Islet of Langerhans (tissue), 1 donor: ENCODE results near the gene LMBR1.
A peak's percentile ranks its signal among the peaks of the same experiment; 100 is the strongest.
"Not testable (repeated sequence)": the region's sequence is repeated elsewhere in the genome, so short reads cannot be mapped to it uniquely, and the experiment has no call there.

Experiments used
- FAIRE-seq: peaks from one replicate; lab custom pipeline; 2011; peaks lifted over from hg19 to GRCh38; lab: Jason Lieb, UNC

Gene LMBR1

DNA sequence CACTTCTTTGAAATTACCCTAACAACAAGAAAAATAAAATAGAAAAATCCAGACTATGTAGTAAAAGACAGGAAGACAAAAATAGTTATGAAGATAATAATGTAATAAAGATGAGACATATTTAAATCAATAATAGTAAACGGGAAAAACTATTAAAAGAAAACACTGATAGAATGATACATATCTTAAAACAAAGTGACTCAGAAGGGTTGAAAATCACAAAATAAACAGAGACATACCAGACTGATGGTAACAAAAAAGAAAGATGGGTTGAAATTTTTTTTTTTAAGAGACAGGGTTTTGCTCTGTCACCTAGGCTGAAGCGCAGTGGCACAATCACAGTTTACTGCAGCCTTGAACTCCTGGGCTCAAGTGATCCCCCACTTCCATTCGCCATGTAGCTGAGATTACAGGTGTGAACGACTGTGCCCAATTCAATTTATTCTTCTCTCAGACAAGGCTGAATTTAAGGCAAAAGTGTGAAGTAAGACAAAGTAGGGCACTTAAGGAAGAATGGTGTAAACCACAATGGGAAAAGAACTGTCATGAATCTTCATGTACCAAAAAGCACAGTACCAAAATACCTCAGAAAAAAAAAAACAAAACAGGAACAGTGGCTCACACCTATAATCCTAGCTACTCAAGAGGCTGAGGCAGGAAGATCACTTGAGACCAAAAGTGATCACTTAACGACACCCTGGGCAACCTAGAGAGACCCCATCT lies 47.4 kb downstream of the LMBR1 start:
- FAIRE-seq: peak; percentile 61

DNA sequence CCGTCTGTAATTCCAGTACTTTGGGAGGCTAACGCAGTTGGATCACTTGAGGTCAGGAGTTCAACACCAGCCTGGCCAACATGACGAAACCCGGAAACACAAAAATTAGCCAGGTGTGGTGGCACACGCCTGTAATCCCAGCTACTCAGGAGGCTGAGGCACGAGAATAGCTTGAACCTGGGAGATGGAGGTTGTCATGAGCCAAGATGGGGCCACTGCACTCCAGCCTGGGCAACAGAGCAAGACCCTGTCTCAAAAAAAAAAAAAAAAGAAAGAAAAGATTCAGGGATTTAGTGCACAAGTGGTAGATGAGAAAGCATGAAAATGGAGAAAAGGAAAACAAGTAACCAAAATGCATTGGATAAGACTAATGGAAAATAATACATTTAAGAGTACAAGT lies 49.4 kb downstream of the LMBR1 start:
- FAIRE-seq: not testable (repeated sequence)

DNA sequence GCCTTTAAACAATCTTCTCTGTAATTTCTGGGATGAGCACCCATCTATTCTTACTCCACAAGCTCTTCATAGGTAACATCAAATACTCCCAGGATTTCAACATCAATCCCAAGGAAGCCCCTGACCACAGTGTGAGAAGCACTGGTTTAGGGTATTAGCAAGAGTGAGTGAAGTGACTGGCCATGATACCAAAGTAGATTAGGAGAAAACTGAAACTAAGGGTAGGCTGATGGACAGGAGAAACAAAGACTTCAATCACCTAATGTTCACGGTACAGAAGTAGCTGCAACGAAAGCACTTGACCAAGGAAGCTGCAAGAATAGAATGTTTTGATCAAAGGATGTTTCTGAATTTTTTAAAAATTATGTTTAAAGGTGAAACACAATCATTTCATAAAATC lies 49.8 kb downstream of the LMBR1 start:
- FAIRE-seq: no peak

GRCh38 chr7:156842740-156843140 lies 50.2 kb downstream of the LMBR1 start:
- no peak for FAIRE-seq

- no peak for FAIRE-seq
These were observed 50.7 kb downstream of the LMBR1 start for GRCh38 chr7:156842317-156842716.

- FAIRE-seq: no peak
These were observed 51.5 kb downstream of the LMBR1 start for GRCh38 chr7:156841497-156841896.

GRCh38 chr7:156840134-156840533 lies 52.8 kb downstream of the LMBR1 start:
- FAIRE-seq: no peak

GRCh38 chr7:156836443-156836842 lies 56.5 kb downstream of the LMBR1 start:
- no peak for FAIRE-seq

- FAIRE-seq: no peak
These were observed 58.5 kb downstream of the LMBR1 start for GRCh38 chr7:156834462-156834861.

- no peak for FAIRE-seq
These were observed 59.7 kb downstream of the LMBR1 start for GRCh38 chr7:156833312-156833711.

- no peak for FAIRE-seq
These were observed 60.6 kb downstream of the LMBR1 start for GRCh38 chr7:156832195-156832877.

- no peak for FAIRE-seq
These were observed 63.2 kb downstream of the LMBR1 start for GRCh38 chr7:156829669-156830336.

- FAIRE-seq: peak; percentile 56
These were observed 65.3 kb downstream of the LMBR1 start for GRCh38 chr7:156827587-156828203.

GRCh38 chr7:156823435-156823834 lies 69.5 kb downstream of the LMBR1 start:
- FAIRE-seq: no peak

DNA sequence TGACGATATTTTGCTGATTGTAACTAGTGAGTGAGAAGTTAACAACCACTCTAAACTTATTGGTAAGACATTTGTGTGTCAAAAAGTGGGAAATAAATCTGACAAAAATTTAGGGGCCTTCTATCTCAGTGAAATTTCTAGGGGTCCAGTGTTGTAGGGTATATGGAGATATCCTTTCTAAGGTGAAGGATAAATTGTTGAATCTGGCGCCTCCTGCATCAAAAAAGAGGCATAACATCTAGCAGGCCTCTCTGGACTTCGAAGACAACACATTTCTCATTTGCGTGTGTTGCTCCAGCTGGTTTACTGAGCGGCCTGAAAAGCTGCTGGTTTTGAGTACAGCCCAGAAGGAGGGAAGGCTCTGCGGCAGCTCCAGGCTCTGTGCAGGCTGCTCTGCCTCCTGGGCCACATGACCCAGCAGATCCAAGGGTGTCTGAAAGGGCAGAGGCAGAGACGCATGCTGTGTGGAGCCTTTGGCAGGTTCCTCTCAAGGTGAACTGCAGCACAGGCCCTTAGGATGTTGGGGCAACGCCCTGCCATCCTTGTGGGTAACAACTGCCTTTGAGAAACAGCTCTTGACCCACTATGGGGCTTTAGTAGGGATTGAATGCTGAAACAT lies 72.4 kb downstream of the LMBR1 start:
- no peak for FAIRE-seq

DNA sequence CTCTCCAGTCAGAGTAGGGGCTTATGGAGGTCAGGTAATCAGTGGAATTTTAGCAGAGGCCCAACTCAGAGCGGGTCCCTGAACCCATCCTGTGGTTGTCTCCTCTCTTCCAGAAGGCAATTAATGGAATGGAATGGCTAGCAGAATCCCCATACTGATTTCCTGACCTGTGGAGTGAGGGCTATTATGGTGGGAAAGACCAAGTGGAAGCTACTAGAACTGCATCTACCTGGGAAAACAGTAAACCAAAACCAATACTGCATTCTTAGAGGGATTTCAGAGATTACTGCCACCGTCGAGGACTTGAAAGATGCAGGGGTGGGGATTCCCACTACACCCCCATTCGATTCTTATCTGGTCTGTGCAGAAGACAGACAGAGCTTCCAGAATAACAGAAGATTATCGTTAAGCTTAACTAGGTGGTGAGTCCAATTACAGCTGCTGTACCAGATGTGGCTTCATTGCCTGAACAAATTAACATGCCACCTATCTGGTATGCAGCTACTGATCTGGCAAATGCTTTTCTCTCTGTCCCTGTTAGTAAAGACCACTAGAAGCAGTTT lies 73.2 kb downstream of the LMBR1 start:
- no peak for FAIRE-seq

DNA sequence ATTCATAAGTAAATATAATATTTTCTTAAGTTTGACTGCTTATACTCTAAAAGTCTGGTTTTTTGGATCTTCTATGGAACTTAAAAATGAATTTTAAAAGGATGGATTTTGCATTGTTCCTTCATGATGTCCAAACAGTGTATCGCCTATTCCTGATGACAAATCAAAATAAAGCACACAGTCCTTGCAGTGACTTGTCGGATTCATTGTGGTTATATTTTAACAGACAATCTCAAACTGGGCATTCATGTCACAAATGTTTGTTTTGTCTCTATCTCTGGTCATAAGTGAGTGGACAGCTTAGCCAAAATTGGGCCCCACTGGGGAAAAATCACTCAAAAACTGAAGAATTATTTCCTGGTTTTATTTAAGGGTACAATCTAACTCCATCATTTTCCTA lies 74.8 kb downstream of the LMBR1 start:
- FAIRE-seq: no peak

- peak; percentile 94 for FAIRE-seq
These were observed 75.9 kb downstream of the LMBR1 start for GRCh38 chr7:156816943-156817572.

GRCh38 chr7:156811706-156812105 lies 81.3 kb downstream of the LMBR1 start:
- no peak for FAIRE-seq

DNA sequence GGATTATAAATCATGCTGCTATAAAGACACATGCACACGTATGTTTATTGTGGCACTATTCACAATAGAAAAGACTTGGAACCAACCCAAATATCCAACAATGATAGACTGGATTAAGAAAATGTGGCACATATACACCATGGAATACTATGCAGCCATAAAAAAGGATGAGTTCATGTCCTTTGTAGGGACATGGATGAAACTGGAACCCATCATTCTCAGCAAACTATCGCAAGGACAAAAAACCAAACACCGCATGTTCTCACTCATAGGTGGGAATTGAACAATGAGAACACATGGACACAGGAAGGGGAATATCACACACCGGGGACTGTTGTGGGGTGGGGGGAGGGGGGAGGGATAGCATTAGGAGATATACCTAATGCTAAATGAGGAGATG lies 89.3 kb downstream of the LMBR1 start:
- FAIRE-seq: not testable (repeated sequence)

DNA sequence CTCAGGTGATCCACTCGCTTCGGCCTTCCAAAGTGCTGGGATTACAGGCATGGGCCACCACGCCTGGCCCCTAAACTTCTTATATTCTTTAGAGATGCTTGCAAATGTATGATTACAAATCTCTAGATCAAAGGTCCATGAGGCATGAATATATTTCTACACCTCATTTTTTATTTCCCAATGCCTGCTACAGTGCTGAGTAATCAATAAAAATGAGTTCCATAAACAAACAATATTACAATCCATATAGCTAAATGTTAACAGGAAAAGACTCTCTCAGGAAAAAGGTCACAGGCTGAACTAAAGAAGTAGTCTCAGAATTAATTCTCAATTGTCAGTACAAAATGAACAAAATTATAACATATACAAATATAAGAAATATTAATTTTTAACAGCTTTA lies 90.8 kb downstream of the LMBR1 start:
- FAIRE-seq: no peak

GRCh38 chr7:156795415-156795814 lies 97.6 kb downstream of the LMBR1 start:
- FAIRE-seq: no peak
